GM21528 (cell line): Measurements from ENCODE around the gene XIST.
"Not testable (repeated sequence)": the region's sequence is repeated elsewhere in the genome, so short reads cannot be mapped to it uniquely, and the experiment has no call there.

Experiments
- ATAC-seq: cut with Tn5 transposase; IDR thresholded peaks from one replicate; pipeline ENCODE4 v1.9.1; 2021; ENCODE audit warnings: mild to moderate bottlenecking, moderate library complexity; ENCODE audit not compliant: unreplicated experiment, low FRiP score

XIST gene

DNA sequence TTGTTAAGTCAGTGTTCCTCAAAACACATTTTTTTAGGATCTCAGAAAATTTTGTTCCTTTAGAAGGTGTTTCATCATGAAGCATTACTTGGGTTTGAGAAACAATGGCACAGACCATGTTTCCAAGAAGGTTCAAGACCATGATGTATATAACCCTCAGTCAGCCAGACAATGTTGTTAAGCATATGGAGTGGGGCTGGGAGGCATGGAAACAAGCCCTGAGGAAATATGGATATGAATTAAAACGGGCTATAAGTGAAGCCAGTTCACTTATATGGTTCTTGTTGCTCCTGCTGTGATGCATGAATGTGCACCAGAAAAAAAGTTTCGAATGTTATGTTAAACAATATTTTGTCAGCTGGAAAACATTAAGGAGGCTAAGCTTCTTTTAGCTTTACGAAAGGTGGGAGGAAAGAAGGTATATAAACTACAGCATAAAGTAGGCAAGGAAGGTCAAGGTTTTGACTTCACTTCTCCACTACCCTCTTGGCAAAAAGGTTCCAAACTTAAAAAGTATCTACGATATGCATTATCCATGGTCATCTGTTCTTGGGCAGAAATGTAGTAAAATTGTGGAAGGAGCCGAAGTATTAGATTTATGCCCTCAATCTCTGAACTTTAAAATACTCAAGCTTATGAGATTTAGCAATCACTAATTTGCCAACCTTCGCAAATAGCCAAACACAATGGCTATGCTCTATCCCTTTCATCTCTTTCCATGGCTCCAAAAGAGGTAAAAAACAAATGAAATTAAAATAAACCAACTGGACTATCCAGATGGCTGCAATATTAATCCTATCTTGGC, 12.2 kb downstream of the XIST start:
- ATAC-seq, result no peak

DNA sequence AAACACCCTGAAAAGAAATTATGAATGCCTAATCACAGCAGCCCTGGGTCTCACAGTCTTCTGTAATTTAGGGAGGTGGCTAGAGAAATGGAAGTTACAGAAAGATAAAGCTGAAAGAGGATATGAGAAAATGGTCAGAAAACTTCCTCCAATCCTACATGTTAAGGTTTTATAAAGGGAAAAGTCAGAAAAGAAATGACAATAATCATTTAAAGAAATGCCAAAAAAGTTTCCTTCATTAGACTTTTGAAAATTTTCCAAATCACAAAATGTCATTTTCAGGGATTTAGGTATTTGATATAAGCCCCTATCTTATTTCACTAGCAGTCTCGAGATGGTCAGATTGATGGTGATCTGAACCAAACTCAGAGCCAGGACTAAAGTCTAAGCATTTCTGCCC, 13.4 kb downstream of the XIST start:
- no peak for ATAC-seq

DNA sequence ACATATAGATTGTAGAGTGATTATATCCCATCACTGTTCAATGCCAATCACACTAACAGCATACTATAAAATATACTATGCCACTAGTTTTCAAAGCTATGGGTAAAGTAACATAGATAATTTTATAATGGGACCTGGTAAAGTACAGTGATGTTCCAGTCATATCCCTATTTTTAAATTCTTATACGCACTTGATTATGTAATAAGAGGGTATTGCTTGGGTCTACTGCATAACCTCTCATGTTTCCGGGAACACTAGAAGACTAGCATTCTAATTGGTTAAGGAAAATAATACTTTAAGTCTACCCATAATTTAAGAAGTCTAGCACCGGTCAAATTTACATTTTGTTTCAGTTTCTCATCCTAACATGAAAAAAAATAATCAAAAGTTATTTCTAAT, 14.4 kb downstream of the XIST start:
- ATAC-seq, result no peak

DNA sequence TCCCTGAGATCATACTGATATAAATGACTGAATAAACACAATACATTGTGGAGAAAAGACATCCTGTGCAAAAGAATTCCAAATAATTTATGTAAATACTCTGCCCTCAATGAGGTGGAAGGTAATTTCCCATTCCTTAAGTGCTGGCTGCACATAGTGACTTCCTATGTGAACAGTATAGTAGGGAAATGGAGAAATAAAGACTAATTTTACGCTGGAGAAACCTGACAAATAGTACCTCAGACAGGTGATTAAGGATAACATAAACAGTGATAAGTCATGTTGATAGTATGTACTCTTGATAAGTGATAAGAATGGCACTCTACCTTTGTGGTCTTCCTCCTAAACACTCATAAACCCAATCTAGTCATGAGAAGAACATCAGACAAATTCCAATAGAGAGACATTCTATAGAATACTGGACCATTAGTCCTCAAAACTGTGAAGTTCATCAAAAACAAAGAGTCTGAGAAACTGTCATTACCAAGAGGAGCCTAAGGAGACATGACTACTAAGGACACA, 15.5 kb downstream of the XIST start:
- ATAC-seq, result no peak

DNA sequence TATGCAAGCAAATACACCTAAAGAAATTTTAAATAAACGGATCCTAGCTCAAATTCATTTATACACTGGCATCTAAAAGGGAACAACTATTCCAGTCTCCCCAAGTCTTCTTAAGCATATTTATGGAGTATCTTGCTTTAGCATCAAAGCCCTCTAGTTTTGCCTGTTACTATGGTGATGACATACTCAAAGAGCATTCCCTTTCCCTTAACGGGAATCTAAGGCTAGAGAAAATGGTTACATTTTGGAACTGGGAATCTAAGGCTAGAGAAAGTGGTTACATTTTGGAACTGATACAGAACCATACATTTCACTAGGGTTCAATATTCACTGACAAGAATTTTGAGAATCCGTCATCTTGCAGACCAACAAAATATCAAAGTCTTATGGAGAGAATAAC, 18.3 kb downstream of the XIST start:
- ATAC-seq, result no peak

DNA sequence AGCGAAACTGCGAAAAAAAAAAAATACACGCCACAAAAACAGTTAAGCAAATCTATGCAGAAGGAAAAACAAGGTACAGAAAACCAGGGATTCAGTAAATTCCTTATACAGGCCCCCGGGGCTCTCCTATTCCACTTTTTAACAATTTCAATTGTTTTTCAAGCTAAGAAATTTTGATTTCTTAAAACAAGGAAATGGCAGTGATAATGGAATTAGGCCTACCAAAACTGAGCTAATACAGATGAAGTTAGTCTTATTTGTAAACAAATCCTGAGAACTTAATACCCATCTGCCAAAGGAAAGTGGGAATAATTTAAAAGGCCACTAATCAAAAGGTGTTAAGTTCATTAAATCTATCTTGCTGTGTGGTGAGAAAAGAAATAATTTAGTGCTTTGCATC, 20.2 kb downstream of the XIST start:
- no peak for ATAC-seq

DNA sequence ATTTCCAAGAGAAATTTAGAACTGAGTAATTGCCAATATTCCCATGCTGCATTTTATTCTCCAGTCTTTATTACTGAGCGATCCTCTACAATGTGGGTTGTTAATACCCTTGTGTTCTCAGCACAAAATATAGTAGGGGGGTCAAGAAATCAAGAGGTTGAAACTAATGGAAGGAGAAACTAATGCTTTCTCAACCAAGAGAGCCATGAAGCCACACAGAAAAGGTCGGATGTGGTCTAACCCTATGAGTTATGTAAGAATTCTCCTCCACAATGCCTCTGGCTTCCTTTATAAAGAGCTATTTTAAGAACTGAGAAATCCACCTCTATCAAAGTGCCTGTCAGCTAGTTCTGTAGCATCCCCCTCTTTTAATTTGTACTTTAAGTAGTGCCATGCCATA, 21.0 kb downstream of the XIST start:
- no peak for ATAC-seq

DNA sequence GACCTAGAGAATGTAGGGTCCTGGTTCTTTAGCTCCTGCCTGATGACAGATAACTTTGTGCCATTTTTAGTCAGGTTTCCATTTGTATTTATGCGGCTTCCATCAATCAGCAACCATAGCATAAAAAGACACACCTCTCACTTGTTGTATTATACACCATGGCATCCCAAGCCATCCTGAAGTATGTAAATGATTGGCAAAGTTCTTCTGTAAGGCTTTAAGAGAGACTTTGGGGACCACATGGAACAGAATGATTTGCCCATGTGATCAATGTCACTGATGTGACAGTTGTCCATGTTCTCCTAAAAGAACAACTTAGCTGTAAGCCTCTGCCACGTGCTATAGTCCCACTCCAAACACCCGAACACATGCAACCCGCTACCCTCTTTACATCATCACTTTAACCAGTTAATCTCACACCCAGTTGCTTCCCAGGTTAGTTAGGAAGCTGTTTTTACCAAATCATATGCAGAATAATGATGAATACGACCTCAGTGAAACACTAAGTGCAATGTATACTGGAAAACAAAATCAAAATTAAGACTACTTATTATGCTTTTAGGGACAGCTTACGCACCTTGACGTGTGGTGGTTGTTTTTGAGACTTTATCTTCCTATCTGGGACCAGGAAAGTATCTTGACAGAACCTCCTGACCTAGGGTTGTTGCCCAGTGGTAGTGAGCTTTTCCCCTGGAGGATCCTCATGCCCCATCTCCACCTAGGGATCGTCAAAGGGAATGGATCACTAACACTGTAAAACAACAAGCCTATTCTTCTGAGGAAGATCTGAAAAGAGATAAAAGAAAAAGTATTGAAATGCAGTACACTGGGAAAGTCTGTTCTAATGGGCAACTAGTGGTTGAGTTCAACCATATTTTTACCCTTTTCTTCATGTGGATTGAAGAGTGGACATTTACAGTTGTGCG, 21.8 kb downstream of the XIST start:
- no peak for ATAC-seq

DNA sequence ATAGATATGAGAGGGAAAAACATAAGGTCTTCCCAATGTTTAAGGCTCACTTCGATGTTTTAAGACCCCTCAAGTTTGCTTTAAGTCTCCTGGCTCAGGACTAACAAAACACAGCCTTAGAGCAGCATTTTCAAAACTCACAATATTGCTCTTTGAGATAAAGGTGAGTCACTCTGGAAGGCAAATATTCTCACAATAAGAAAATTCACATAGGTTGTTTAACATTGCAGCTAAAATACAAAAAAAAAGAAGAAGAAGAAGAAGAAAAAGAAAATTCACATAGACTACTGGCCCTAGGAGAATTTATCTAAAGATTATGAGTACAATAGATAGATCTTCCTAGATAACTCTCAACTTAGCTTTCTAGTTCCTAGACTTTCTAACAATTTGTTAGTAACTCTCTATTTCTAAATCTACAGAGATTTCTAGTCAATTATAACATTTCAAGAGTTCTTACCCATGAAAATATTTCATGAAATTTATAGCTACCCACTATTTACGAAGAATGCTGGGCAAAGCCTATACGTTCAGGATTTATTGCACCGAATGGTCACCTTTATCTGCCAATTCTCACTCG, 22.5 kb downstream of the XIST start:
- no peak for ATAC-seq

DNA sequence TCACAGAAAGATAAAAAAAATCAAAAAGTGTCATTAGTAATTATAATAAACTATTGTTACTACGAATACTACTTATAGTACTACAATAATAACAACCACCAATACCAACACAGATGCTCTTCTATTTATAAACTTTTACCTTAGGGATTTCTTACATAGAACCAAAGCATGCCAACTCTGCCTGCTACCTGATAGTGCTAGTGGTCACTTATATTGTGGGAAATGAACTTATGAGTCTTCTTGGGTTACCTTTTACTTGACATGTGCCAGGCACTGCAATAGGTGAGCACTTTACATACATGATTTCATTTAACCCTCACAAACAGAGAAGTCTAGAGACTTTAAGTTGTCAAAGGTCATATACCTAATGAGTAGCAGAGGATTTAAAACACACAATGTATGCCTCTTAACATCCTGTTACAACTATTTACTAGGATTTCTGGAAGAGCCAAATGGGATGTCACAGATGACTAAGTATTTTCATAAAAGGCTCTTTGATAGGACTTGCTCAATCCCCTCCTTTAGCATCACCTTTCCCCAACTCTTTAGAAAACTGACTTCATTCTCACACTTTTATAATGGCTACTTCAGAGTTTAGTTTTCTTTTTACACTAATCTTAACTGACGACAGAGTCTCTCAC, 24.3 kb downstream of the XIST start:
- ATAC-seq, result no peak

DNA sequence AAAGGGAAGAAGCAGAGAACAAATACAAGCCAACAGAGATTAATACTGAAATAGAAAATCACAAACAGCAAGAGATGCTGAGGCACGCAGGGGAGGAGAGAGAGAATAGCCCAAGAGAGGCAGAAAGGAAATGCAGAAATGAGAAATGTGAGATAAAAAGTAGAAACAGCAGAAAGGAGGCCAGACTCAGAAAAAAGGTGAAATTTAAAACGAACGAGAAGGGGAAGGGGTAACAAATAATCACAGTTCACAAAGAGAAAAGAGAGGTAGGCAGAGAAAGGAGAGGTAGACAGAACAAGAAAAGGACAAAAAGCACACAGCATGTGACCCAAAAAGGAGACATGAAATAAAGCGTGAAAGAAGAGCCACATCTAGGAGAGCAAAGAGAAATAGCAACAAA, 25.1 kb downstream of the XIST start:
- no peak for ATAC-seq

DNA sequence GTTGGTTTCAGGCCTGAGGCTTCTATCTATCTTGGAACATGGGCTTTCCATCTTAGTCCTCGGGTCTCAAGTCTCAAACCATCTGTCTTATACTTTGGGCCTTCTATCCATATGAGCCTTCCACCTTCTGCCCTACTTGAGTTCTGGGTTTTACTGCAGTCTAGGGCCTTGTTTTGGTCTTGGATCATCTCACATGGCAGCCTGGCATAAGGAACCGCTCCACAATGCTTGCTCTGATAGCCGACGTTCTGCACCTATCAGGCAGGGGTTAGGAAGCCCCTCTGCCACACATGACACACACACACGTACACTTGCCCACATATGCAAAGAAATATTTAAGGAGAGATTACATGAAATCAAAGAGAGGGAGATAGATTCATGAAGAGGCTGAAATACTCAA, 25.5 kb downstream of the XIST start:
- no peak for ATAC-seq

DNA sequence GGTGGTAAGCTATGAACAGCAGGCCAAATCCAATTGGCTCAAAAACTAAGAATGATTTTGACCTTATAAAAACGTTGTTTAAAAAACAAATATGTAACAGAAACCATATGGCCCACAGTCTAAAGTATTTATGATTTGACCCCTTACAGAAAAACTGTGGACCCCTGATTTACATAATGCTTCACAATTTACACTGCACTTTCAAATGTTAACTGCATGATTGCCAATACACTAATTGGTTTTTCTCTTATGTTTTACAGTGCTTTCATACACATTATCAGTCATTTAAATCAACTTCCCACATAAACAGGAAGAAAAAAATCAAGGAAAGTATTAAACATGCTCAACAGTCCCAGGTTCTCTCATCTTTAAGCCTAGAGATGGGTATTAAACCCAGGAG, 26.9 kb downstream of the XIST start:
- ATAC-seq, result no peak

DNA sequence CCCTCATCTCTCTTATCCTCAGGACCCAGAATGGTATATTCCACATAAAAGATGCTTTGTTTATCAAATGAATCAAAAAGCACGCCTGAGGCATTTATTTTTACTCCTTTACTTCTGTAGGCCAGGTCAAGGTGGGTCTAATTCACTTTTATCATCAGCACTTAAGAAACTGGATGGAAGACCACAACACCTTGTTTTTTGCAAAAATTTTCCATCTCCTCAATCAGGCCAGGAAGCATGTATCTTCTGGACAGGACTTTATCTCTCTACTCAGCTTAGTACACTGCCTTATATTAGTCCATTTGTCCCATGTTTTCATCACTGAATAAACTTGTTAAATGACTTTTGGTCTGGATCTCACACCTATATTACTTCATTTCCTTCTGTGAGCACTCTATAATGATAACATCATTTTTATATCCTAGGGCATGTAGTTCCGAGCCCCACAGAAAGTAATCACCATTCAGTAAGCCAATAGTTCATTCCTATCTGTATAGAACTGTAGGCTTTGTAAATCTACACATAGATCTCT, 29.0 kb downstream of the XIST start:
- no peak for ATAC-seq

DNA sequence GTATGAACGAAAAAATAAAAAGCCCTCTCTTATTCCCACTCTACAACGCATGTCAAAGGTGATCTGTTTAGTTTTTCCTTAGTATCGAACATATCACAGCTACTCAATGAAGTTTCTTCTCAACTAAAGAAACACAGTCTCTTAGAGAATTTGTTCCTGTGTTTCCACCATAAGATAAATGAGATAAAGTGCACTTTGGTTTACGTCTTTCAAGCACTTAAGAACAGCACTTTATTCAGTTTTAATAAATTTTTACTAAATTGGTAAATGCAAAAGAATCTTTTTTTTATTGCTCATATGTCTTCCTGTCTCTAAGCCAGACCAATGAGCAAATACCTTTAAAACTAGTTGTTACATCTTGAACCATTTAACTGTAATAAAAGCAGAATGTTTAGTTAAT, 29.7 kb downstream of the XIST start:
- ATAC-seq, result no peak

DNA sequence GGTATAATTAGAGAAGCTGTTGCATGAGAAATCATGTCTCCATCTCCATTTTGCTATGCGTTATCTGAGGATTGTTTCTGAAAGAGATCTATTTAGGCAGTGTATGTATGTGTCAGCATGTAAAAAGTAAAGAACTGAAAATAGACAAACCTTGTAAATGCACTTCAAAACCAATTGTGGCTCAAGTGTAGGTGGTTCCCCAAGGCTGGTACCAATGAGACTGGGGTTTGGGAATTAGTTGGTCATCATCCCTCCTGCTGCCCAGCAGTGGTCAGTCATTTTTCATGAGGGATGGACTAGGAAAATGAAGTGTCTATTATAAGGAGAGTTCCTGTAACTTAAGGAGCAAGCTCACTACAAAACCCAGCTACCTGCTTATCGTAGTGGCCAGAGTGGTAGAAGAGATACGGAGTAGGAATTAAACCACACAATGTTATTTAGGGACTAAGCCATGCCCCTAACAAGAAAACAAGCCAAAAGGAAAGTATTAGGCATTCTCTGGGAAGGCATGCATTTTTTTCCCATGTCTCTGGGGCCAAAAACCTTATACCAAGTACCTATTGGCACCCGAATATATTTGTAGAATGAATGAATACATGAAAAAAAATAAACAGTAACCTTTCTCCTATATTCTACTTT, 30.5 kb downstream of the XIST start:
- no peak for ATAC-seq

DNA sequence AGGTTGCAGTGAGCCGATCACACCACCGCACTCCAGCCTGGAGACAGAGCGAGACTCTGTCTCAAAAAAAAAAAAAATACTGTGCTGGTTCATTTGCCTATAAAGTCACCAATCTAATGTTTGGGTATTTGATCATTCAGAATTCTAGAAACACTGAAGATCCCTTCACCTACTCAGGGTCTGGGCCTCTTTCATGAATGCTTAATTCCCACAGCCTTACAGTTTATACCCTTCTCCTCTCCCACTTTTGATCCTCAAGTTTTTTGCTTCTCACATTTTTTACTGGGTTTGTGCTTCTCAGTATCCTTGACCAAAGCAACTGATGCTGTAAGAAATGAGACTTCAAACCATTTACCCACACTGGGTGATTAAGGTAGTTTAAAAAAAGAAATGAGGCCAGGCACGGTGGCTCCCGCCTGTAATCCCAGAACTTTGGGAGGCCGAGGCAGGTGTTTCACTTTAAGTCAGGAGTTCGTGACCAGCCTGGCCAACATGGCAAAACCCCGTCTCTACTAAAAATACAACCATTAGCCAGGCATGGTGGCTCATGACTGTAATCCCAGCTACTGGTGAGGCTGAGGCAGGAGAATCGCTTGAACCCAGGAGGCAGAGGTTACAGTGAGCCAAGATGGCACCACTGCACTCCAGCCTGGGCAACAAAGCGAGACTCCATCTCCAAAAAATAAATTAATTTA, 32.5 kb downstream of the XIST start:
- not testable (repeated sequence) for ATAC-seq

DNA sequence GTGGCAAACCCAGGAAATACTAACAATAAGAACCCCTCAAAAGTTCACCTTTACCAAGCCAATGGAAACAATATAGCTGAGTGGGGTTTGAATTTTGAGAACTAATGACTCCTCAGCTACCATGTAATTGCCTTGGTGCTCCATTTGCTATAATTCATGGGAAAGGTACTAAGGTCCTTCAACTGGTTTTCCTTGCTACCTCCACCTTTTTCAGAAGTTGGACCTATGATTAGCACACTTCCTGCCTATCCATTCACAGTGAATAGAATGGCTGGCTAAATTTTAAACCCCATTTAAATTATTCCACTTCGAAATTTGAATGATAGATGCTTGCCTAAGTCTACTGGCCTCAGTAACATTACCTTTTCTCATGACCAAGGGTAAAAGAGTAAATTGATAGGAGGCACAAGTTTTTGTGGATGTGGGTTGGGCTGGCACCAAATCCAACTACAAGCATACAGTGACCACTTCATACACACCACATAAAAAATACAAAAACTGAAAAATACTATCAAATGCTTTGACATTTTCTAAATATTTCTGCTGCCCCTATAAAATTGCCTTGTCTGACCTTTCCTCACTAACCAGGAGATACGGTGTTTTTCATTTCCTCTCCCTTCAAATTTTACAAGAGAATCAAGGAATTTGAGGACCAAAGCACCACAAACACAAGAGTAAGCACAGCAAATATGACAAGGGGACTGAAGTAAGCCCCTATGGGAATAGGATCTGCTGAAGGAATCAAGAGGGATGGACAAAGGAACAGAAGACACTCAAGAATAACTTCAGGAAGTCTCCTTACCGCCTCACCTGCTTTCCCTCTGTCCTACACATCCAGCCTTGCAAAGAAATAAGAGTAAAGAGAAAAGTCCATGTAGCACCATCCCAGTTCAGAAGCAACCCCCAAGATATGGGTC, 34.1 kb downstream of the XIST start:
- ATAC-seq, result no peak
